ENCODE measurements around the gene NSMCE1. TPM values are rescaled to one million over a fixed set of nuclear protein-coding genes. Genes with fewer than 3 reads are reported as not detected.

Gene NSMCE1
- total and polyA plus RNA-seq, 7 experiments from 2014 or later, result 45.5 to 220 (median 71.7) TPM

- H3K27ac Mint-ChIP-seq, result peak overlapping the region in 6 of 9 donors; percentile 8 to 80 (median 16)
- CTCF ChIA-PET, result no interaction called here
- H3K4me1 Mint-ChIP-seq, result peaks cover 0 to 12% (median 6%) of the 10 kb centered on the region in 7 donors
- no peak for ATAC-seq
- DNase-seq, result no peak
- peaks cover under 1 to 33% (median 4%) of the 10 kb centered on the region in 5 donors for H3K36me3 Mint-ChIP-seq
- H3K4me1 ChIP-seq (ENCODE audit: control insufficient read depth in 2 of 2, insufficient read depth in 2 of 2, low read length in 2 of 2), result no peaks in the 10 kb centered on the region
- no peaks in the 10 kb centered on the region for H3K27me3 ChIP-seq (ENCODE audit: control insufficient read depth in 2 of 2, insufficient read depth in 2 of 2, low read length in 2 of 2)
- H3K9me3 ChIP-seq (ENCODE audit: control insufficient read depth in 2 of 3, low read length in 3 of 3), result no peaks in the 10 kb centered on the region
- no peak overlapping the region for H3K4me3 Mint-ChIP-seq
- no peaks in the 10 kb centered on the region for H3K27me3 Mint-ChIP-seq
- intact Hi-C loops (cut with micrococcal nuclease), result no loop called here
- H3K36me3 ChIP-seq (ENCODE audit: control insufficient read depth in 2 of 3, insufficient read depth in 3 of 3, low read length in 3 of 3), result peaks cover 0 to 82% (median 0%) of the 10 kb centered on the region in 3 experiments
- H3K4me3 ChIP-seq (ENCODE audit: low read length), result no peak overlapping the region
- H3K9me3 Mint-ChIP-seq, result no peaks in the 10 kb centered on the region
- H3K27ac ChIP-seq (ENCODE audit: low read depth, low read length), result no peak overlapping the region
- POLR2A ChIA-PET, result interaction anchor here (0.6 to 8.5 kb wide), 4 partner anchors 10 to 95 kb away, joined by 3 to 48 read pairs (median 4); partner anchors contain the start of gene KDM8
These were observed 48.5 kb downstream of the NSMCE1 start for GRCh38 chr16:27220120-27220519.

- H3K27me3 ChIP-seq (ENCODE audit: control insufficient read depth in 2 of 2, insufficient read depth in 2 of 2, low read length in 2 of 2), result no peaks in the 10 kb centered on the region
- H3K27ac ChIP-seq (ENCODE audit: low read depth, low read length), result no peak overlapping the region
- no peaks in the 10 kb centered on the region for H3K27me3 Mint-ChIP-seq
- no peaks in the 10 kb centered on the region for H3K9me3 Mint-ChIP-seq
- H3K27ac Mint-ChIP-seq, result peak overlapping the region in 2 of 9 donors; percentile 53 to 67
- ChIA-PET POLR2A (no interaction called here), CTCF (no interaction called here)
- H3K4me1 ChIP-seq (ENCODE audit: control insufficient read depth in 2 of 2, insufficient read depth in 2 of 2, low read length in 2 of 2), result no peaks in the 10 kb centered on the region
- peaks cover 7 to 36% (median 9%) of the 10 kb centered on the region in 5 donors for H3K36me3 Mint-ChIP-seq
- peaks cover 0 to 82% (median 0%) of the 10 kb centered on the region in 3 experiments for H3K36me3 ChIP-seq (ENCODE audit: control insufficient read depth in 2 of 3, insufficient read depth in 3 of 3, low read length in 3 of 3)
- DNase-seq, result no peak
- intact Hi-C loops (cut with micrococcal nuclease), result no loop called here
- peaks cover 3 to 8% (median 4%) of the 10 kb centered on the region in 7 donors for H3K4me1 Mint-ChIP-seq
- no peak overlapping the region for H3K4me3 ChIP-seq (ENCODE audit: low read length)
- ATAC-seq, result no peak
- H3K9me3 ChIP-seq (ENCODE audit: control insufficient read depth in 2 of 3, low read length in 3 of 3), result no peaks in the 10 kb centered on the region
- no peak overlapping the region for H3K4me3 Mint-ChIP-seq
These were observed 49.4 kb downstream of the NSMCE1 start for GRCh38 chr16:27219161-27219560.

GRCh38 chr16:27218756-27219155 is 49.8 kb downstream of the NSMCE1 start:
- H3K9me3 Mint-ChIP-seq, result no peaks in the 10 kb centered on the region
- peak overlapping the region in 2 of 9 donors; percentile 53 to 67 for H3K27ac Mint-ChIP-seq
- POLR2A ChIA-PET, result no interaction called here
- intact Hi-C loops (cut with micrococcal nuclease), result no loop called here
- DNase-seq (no peak), ATAC-seq (no peak)
- no peak overlapping the region for H3K27ac ChIP-seq (ENCODE audit: low read depth, low read length)
- no peak overlapping the region for H3K4me3 Mint-ChIP-seq
- H3K27me3 Mint-ChIP-seq, result no peaks in the 10 kb centered on the region
- no peaks in the 10 kb centered on the region for H3K4me1 ChIP-seq (ENCODE audit: control insufficient read depth in 2 of 2, insufficient read depth in 2 of 2, low read length in 2 of 2)
- H3K9me3 ChIP-seq (ENCODE audit: control insufficient read depth in 2 of 3, low read length in 3 of 3), result no peaks in the 10 kb centered on the region
- peaks cover 7 to 35% (median 9%) of the 10 kb centered on the region in 5 donors for H3K36me3 Mint-ChIP-seq
- H3K27me3 ChIP-seq (ENCODE audit: control insufficient read depth in 2 of 2, insufficient read depth in 2 of 2, low read length in 2 of 2), result no peaks in the 10 kb centered on the region
- no peak overlapping the region for H3K4me3 ChIP-seq (ENCODE audit: low read length)
- CTCF ChIA-PET, result no interaction called here
- H3K36me3 ChIP-seq (ENCODE audit: control insufficient read depth in 2 of 3, insufficient read depth in 3 of 3, low read length in 3 of 3), result peaks cover 0 to 82% (median 0%) of the 10 kb centered on the region in 3 experiments
- peaks cover under 1 to 6% (median 3%) of the 10 kb centered on the region in 7 donors for H3K4me1 Mint-ChIP-seq

GRCh38 chr16:27217256-27217655 is 51.3 kb downstream of the NSMCE1 start:
- DNase-seq, result no peak
- H3K4me1 Mint-ChIP-seq, result peaks cover 0 to 14% (median 7%) of the 10 kb centered on the region in 7 donors
- Histone ChIP-seq H3K27ac (ENCODE audit: low read depth, low read length) (no peak overlapping the region), H3K4me3 (ENCODE audit: low read length) (no peak overlapping the region), H3K27me3 (ENCODE audit: control insufficient read depth in 2 of 2, insufficient read depth in 2 of 2, low read length in 2 of 2) (no peaks in the 10 kb centered on the region), H3K36me3 (ENCODE audit: control insufficient read depth in 2 of 3, insufficient read depth in 3 of 3, low read length in 3 of 3) (peaks cover 0 to 76% (median 0%) of the 10 kb centered on the region in 3 experiments), H3K9me3 (ENCODE audit: control insufficient read depth in 2 of 3, low read length in 3 of 3) (no peaks in the 10 kb centered on the region), H3K4me1 (ENCODE audit: control insufficient read depth in 2 of 2, insufficient read depth in 2 of 2, low read length in 2 of 2) (no peaks in the 10 kb centered on the region)
- H3K27ac Mint-ChIP-seq, result peak overlapping the region in 2 of 9 donors; percentile 65 to 70
- CTCF ChIA-PET, result interaction anchor here (0.8 kb wide), 1 partner anchor 22 kb away, joined by 3 read pairs; no protein-coding TSS in a partner anchor
- ATAC-seq, result no peak
- H3K9me3 Mint-ChIP-seq, result no peaks in the 10 kb centered on the region
- intact Hi-C loops (cut with micrococcal nuclease), result no loop called here
- H3K36me3 Mint-ChIP-seq, result peaks cover 7 to 43% (median 11%) of the 10 kb centered on the region in 5 donors
- no peaks in the 10 kb centered on the region for H3K27me3 Mint-ChIP-seq
- POLR2A ChIA-PET, result interaction anchor here (1.7 kb wide), 1 partner anchor 13 kb away, joined by 7 read pairs; no protein-coding TSS in a partner anchor
- H3K4me3 Mint-ChIP-seq, result no peak overlapping the region

GRCh38 chr16:27216297-27216885 is 52.2 kb downstream of the NSMCE1 start:
- Mint-ChIP-seq H3K27ac (peak overlapping the region in 1 of 9 donors; percentile 62), H3K9me3 (no peaks in the 10 kb centered on the region), H3K4me1 (peaks cover 0 to 18% (median 7%) of the 10 kb centered on the region in 7 donors), H3K36me3 (peaks cover 7 to 43% (median 11%) of the 10 kb centered on the region in 5 donors), H3K27me3 (no peaks in the 10 kb centered on the region), H3K4me3 (no peak overlapping the region)
- CTCF ChIA-PET, result no interaction called here
- DNase-seq (no peak), ATAC-seq (no peak)
- Histone ChIP-seq H3K27ac (ENCODE audit: low read depth, low read length) (no peak overlapping the region), H3K4me1 (ENCODE audit: control insufficient read depth in 2 of 2, insufficient read depth in 2 of 2, low read length in 2 of 2) (peaks cover 0 to under 1% of the 10 kb centered on the region in 2 donors), H3K9me3 (ENCODE audit: control insufficient read depth in 2 of 3, low read length in 3 of 3) (no peaks in the 10 kb centered on the region), H3K36me3 (ENCODE audit: control insufficient read depth in 2 of 3, insufficient read depth in 3 of 3, low read length in 3 of 3) (peaks cover 0 to 71% (median under 1%) of the 10 kb centered on the region in 3 experiments), H3K27me3 (ENCODE audit: control insufficient read depth in 2 of 2, insufficient read depth in 2 of 2, low read length in 2 of 2) (no peaks in the 10 kb centered on the region), H3K4me3 (ENCODE audit: low read length) (no peak overlapping the region)
- intact Hi-C loops (cut with micrococcal nuclease), result no loop called here
- POLR2A ChIA-PET, result interaction anchor here (1.7 kb wide), 1 partner anchor 13 kb away, joined by 7 read pairs; no protein-coding TSS in a partner anchor

GRCh38 chr16:27215660-27216059 is 52.9 kb downstream of the NSMCE1 start:
- H3K27ac Mint-ChIP-seq, result no peak overlapping the region
- DNase-seq (no peak), ATAC-seq (no peak)
- POLR2A ChIA-PET, result interaction anchor here (0.7 to 2.5 kb wide), 4 partner anchors 9 to 19 kb away, joined by 3 to 17 read pairs (median 4); partner anchors contain the start of gene KDM8
- H3K27me3 Mint-ChIP-seq, result no peaks in the 10 kb centered on the region
- CTCF ChIA-PET, result no interaction called here
- no peak overlapping the region for H3K4me3 ChIP-seq (ENCODE audit: low read length)
- H3K27ac ChIP-seq (ENCODE audit: low read depth, low read length), result no peak overlapping the region
- no peaks in the 10 kb centered on the region for H3K9me3 Mint-ChIP-seq
- intact Hi-C loops (cut with micrococcal nuclease), result no loop called here
- H3K9me3 ChIP-seq (ENCODE audit: control insufficient read depth in 2 of 3, low read length in 3 of 3), result no peaks in the 10 kb centered on the region
- peaks cover 0 to 6% of the 10 kb centered on the region in 2 donors for H3K4me1 ChIP-seq (ENCODE audit: control insufficient read depth in 2 of 2, insufficient read depth in 2 of 2, low read length in 2 of 2)
- no peak overlapping the region for H3K4me3 Mint-ChIP-seq
- H3K36me3 ChIP-seq (ENCODE audit: control insufficient read depth in 2 of 3, insufficient read depth in 3 of 3, low read length in 3 of 3), result peaks cover 0 to 67% (median 4%) of the 10 kb centered on the region in 3 experiments
- peaks cover 7 to 43% (median 11%) of the 10 kb centered on the region in 5 donors for H3K36me3 Mint-ChIP-seq
- H3K27me3 ChIP-seq (ENCODE audit: control insufficient read depth in 2 of 2, insufficient read depth in 2 of 2, low read length in 2 of 2), result no peaks in the 10 kb centered on the region
- peaks cover 0 to 25% (median 12%) of the 10 kb centered on the region in 7 donors for H3K4me1 Mint-ChIP-seq
